ENCODE data around the gene ELAVL2.

ELAVL2 gene

GRCh38 chr9:23821375-23822181 is 4.5 kb downstream of the ELAVL2 start:
- no peak for DNase-seq

DNA sequence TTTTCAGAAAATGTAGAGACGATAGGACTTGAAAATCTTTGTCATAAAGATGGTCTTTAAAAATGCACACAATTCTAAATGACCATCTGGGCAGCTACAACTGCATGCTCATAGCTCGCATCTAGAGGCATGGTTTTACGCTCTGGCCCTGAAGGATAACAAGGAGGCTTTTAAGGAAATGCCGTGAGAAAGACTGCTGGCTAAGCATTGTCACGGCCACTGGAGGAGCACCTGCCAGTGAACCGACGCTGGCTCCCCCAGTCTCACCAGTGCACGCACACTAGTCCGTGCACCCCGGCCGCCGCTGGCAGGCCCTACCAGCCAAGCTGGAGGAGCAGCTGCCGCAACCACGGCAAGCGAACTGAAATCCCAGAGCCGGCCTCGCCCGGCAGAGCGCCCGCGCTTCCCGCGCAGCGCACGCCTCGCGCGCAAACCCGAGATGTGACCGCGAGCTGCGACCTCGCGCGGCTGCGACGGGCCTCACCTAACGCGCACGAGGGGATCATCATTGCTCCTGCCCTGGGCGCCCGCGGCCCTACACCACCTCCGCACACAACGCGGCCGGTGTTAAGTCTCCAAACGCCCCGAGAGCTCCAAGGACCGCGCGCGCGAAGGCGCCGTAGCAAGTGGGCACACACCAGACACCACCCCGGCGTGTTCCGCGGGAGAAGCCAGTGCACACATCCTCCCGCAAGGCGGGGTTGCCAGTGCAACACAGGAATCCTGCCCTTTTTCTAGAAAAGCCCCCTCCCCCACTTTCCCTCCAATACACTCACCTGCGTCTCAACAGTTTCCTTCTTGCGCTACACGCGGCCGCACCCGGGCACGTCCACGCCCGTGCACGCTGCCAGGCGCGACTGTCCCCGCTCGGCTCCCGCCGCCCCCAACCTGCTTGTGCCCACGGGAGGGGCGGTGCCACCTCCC is 5.3 kb downstream of the ELAVL2 start:
- DNase-seq, result no peak

GRCh38 chr9:23819403-23819802 is 6.6 kb downstream of the ELAVL2 start:
- no peak for DNase-seq

- DNase-seq, result no peak
Observed at GRCh38 chr9:23814243-23814642, 11.8 kb downstream of the ELAVL2 start.

DNA sequence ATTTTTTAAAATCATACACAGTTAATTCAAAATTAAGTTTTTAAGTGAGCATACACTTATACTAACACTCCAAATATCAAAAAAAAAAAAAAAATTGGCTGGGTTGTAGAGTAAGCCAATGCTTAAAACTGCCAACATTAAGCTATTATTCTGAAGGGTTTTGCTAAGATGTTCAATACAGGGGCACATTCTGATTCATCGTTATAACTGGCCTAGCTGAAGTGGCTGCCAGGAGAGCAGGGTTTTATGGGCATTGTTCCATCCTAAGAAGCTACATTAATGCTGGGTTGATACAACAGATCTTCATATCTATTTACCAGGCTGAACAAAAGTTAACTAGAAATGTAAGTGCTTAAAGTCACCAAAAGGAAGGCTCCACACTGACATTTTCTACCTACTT is 13.4 kb downstream of the ELAVL2 start:
- DNase-seq, result no peak

DNA sequence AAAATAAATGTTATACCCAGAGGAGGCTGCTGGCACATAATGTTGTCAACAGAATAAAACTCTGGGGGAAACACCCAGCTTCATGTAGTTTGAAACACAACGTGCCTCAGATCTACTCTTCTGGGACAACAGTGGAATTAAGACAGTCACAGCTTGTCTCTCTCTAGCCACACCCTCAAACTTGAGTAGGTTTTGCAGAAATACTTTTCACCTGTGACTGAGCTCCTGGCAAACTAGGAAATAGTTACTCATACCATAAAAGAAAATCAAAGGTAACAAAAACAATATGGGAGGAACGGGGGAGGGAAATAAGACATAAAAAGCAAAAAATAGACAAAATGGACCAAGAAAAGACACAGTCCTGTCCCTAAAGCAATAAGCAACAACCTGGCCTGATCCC is 14.4 kb downstream of the ELAVL2 start:
- no peak for DNase-seq

DNA sequence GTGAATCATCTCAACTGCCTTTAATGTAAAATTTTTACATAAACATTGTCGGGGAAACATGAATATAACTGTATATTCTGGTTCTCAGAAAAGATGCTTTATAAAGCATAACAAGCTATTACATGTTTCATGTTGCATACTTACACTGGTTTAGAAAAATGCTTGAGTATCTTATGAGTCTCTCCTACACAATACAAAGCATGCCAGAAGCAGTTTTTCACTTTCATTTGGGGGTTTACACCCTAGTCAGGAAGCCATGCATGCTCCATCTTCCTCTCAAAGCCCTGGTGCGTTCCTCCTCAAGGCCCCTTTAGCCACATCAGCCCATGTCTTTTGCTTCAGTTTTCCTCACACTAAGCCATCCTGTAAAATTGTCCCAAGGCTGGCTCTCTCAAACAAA is 22.8 kb downstream of the ELAVL2 start:
- no peak for DNase-seq

DNA sequence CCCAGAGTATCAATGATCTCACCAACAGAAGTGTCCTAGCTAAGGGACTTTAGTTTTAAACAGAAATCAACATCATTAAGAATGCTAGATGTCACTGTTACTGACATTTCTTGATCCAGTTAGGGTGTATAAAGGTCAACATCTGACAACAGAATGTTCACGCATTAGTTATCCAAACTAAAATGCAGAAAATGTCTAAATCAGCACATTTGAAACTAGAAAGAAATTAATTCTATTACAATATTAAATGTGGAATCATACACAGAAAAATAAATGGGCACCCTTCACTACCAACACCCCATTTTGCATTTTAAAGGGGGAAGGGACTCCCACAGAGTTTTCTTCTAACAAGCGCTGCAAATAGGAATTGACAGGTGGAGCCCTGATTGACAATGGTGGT is 24.5 kb downstream of the ELAVL2 start:
- DNase-seq, result no peak

- no peak for DNase-seq
Observed at GRCh38 chr9:23799521-23799920, 26.5 kb downstream of the ELAVL2 start.

- DNase-seq, result no peak
Observed at GRCh38 chr9:23798325-23798724, 27.7 kb downstream of the ELAVL2 start.

GRCh38 chr9:23796209-23796608 is 29.8 kb downstream of the ELAVL2 start:
- no peak for DNase-seq

DNA sequence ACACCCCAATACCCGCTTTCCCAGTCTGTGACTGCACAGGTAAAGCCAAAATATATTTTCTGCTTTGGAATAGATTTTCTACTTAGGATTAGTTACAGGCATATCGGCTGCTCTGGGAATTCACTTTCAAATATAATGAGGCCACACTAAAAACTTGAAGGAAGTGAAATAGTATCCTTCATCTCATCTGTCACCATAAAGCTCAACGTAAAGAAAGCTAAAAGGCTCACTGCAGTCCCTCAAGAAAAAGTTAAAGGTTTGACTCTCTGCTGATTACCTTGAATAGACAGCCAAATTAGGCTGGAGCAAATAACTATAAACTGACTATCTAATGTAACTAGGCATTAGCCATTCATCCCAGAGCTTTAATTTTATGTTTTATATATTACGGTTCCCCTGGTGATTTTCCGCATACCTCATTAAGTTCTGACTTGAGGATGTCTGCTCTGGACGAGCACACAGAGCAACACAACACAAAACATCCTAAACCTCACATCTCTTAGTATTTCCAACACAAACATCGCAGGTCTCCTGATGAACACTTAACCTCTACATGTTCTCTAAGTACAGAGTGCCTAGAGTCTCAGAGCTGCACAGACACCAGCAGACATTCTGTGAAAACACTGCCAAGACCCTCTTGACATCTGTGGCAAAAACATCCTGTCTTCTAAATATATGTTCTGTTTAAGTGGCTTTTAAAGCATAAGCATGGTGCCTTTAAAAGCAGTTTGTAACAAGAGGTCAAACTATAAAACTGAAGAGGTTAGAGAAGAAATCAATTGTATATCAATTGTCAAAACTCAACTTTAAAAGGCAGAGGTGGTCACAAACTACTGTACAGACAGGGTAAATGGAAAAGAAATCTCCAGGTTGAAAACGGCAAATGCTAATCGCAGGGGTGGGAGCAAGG is 35.4 kb downstream of the ELAVL2 start:
- DNase-seq, result no peak

DNA sequence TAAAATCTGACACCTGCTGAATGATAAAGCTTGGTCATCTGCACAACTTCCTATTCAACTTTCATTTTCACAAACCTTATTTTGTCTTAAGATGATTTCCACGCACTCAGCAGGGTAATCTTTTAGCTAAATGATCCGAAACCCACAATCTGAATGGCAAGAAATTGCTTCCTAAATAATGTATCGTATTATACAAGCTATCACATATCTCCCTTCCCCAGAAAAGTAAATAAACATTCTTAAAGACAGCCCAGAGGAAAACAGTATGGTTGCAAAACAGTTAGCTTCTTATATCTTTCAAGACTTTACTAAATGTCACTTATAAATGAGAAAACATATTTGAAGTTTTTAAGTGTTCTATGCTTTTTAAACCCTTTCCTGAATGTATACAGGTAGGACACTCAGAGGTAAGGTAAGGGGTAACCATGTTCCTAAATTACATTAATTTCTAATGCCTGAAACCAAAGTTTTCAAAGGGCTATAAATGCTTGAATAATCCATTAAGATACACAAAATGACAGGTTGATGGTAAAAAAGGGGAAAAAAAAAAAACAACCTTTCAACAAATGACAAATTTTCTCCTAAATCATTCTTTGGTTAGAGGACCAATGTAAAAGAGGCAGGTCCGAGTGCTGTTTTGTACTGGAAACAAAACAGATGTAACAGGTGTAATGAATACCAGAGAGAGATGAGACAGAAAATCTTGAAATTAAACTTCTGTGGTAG is 36.3 kb downstream of the ELAVL2 start:
- DNase-seq, result no peak

DNA sequence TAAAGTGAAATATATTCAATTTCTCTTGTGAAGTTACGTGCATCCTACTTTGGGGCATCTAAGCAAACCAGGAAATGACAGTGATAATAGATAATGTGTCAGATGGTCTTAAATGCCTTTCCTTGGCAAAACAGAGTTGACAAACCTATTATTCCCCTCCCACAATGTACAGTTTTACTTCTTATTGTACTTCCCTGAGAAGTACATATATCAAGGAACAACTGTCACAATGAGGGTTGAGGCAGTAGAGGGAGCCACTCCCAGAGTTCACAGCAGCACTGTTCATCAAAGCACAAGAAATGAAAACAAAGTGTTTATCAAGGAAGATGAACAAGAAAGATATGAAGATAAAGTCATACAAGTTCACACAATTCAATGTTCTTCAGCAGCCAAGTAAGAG is 41.1 kb downstream of the ELAVL2 start:
- no peak for DNase-seq

- no peak for DNase-seq
Observed at GRCh38 chr9:23783509-23783908, 42.5 kb downstream of the ELAVL2 start.

GRCh38 chr9:23779220-23779619 is 46.8 kb downstream of the ELAVL2 start:
- no peak for DNase-seq

GRCh38 chr9:23777328-23777727 is 48.7 kb downstream of the ELAVL2 start:
- no peak for DNase-seq

DNA sequence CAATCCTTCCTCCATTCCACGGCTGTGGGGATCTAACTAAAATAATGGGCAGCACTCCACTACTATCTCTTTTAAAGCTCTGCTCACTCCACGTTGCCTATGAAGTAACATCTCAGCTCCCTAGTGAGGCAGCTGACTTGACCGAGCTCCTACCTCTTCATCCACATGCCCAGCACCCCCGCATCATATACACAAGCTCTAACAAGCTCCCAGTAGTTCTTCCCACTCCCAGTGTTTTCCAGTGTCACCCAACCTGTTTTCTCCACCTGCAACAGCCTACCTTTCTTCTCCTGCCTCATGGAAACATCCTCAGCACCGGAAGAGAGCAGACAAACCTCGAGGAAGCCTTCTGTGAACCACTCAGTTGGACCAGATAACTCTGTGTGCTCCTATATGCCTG is 50.5 kb downstream of the ELAVL2 start:
- DNase-seq, result no peak

DNA sequence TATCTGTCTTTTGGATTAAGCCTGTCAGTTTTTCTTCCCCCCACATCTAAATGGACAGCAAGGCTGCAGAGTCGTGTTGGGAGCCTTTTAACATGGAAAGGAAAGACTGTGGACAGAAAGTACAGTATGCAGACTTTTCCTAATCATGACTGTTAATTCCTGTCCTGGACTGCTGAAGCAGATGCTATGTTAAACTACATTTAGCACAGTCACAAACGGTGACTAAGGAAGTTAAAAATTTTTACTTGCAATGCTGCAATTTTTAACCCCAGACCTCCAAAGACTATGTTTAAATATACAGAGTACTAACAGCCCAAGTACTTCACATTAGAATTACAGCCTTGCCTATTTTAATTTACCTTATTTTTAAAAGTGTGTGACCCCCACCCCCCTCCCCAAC is 51.8 kb downstream of the ELAVL2 start:
- no peak for DNase-seq

GRCh38 chr9:23772385-23772783 is 53.7 kb downstream of the ELAVL2 start:
- DNase-seq, result no peak

DNA sequence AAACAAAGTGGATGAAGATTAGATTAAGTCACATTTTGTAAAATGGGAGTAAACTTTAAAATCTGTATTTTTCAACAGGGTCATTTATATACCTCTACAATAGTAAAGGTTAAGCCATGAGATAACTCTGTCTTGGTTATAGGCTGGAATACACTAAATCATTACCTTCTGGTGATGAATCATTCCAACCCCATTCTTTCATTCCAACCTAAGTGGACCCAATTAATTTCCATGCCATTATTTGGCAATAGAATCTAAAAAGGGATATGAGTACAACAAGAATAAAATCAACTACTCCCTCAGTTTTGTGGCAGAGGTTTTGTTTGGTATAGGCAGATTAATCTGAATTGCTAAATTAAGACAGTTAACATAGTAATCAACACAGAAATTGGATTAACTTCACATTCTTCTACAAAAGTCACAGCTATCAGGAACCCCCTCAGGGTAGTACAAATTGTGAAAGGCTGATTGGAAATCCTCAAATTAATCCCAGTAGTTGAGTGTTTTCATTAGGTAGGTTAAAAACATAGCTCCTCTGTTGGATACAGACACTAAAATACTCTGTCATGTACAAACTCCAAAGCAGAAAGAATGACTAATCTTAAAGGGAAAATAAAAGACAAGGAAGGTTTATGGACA is 54.2 kb downstream of the ELAVL2 start:
- DNase-seq, result no peak

All from CD4-positive, alpha-beta T cell treated with Interleukin-10 for 1 hour (primary cell).